SJCRH30 (cell line): ENCODE data around the gene SMYD3. TPM values are rescaled to one million over a fixed set of nuclear protein-coding genes. Genes with fewer than 3 reads are reported as not detected.
A peak's percentile ranks its signal among the peaks of the same experiment; 100 is the strongest.
"Not testable (repeated sequence)": the region's sequence is repeated elsewhere in the genome, so short reads cannot be mapped to it uniquely, and the experiment has no call there.

Source experiments
- DNase-seq, 2 experiments: peaks; one replicate each; pipeline ENCODE4 v3.0.0-alpha.2; 2015 to 2020
- H3K27ac ChIP-seq: fragments of 250-450 bp; sonication (Bioruptor Pico); 2 replicates; pipeline ENCODE4 v1.5.1; 2020; ENCODE audit warnings: mild to moderate bottlenecking, moderate library complexity
- H3K27me3 ChIP-seq: fragments of 250-450 bp; sonication (Bioruptor Pico); 2 replicates; pipeline ENCODE4 v1.5.1; 2020; ENCODE audit warnings: mild to moderate bottlenecking, moderate library complexity
- H3K36me3 ChIP-seq: fragments of 250-450 bp; sonication (Bioruptor Pico); 2 replicates; pipeline ENCODE4 v1.5.1; 2020; ENCODE audit warnings: mild to moderate bottlenecking, moderate library complexity
- H3K4me1 ChIP-seq: fragments of 250-450 bp; sonication (Bioruptor Pico); 2 replicates; pipeline ENCODE4 v1.5.1; 2020; ENCODE audit warnings: mild to moderate bottlenecking, moderate library complexity
- H3K4me3 ChIP-seq: fragments of 250-450 bp; sonication (Bioruptor Pico); 2 replicates; pipeline ENCODE4 v1.5.1; 2020; ENCODE audit warnings: mild to moderate bottlenecking, moderate library complexity
- H3K9me3 ChIP-seq: fragments of 250-450 bp; sonication (Bioruptor Pico); replicated peaks from 2 replicates; pipeline ENCODE4 v1.5.1; 2020; ENCODE audit warnings: mild to moderate bottlenecking, moderate library complexity
- total RNA-seq: library from RNA; depleted of rRNA; stranded (reverse); fragments of >200 nt; shearing (Covaris generic); gene quantifications from 2 replicates; pipeline ENCODE4 v1.2.3, GENCODE V29; 2014

SMYD3 gene
- total RNA-seq, 1 experiment from 2014 or later = 18.1 TPM

- Histone ChIP-seq H3K36me3 (no peaks in the 10 kb centered on the region), H3K27me3 (no peaks in the 10 kb centered on the region)
- DNase-seq = no peak
Measured at GRCh38 chr1:246039584-246039983, 467.5 kb downstream of the SMYD3 start.

GRCh38 chr1:246037832-246038231 is 469.2 kb downstream of the SMYD3 start:
- Histone ChIP-seq H3K4me3 (no peak overlapping the region), H3K9me3 (no peaks in the 10 kb centered on the region), H3K27ac (no peak overlapping the region), H3K4me1 (peaks cover 3% of the 10 kb centered on the region; the same call in 1 of the 2 replicates), H3K36me3 (no peaks in the 10 kb centered on the region), H3K27me3 (no peaks in the 10 kb centered on the region)
- no peak for DNase-seq

More at GRCh38 chr1:246039584-246039983, 467.5 kb downstream of the SMYD3 start:
- H3K4me3 ChIP-seq = no peak overlapping the region
- no peak overlapping the region for H3K27ac ChIP-seq
- peaks cover 3% of the 10 kb centered on the region; the same call in 1 of the 2 replicates for H3K4me1 ChIP-seq
- no peaks in the 10 kb centered on the region for H3K9me3 ChIP-seq

GRCh38 chr1:246036175-246036574 is 470.9 kb downstream of the SMYD3 start:
- Histone ChIP-seq H3K4me1 (peaks cover 3% of the 10 kb centered on the region; the same call in 1 of the 2 replicates), H3K36me3 (no peaks in the 10 kb centered on the region), H3K4me3 (no peak overlapping the region), H3K27ac (no peak overlapping the region), H3K9me3 (no peaks in the 10 kb centered on the region), H3K27me3 (no peaks in the 10 kb centered on the region)
- no peak for DNase-seq

- H3K4me3 ChIP-seq = peak overlapping the region; percentile 54
- no peaks in the 10 kb centered on the region for H3K9me3 ChIP-seq
- no peaks in the 10 kb centered on the region for H3K36me3 ChIP-seq
- peak overlapping the region; percentile 71 for H3K27ac ChIP-seq
- H3K4me1 ChIP-seq = peaks cover 3% of the 10 kb centered on the region; the same call in 1 of the 2 replicates
- no peaks in the 10 kb centered on the region for H3K27me3 ChIP-seq
- DNase-seq = peak; percentile 51 to 72
Measured at GRCh38 chr1:246035060-246035541, 472.0 kb downstream of the SMYD3 start.

GRCh38 chr1:246034630-246035029 is 472.4 kb downstream of the SMYD3 start:
- Histone ChIP-seq H3K27ac (peak overlapping the region; percentile 71), H3K4me3 (peak overlapping the region; percentile 54), H3K9me3 (no peaks in the 10 kb centered on the region), H3K36me3 (no peaks in the 10 kb centered on the region), H3K27me3 (no peaks in the 10 kb centered on the region), H3K4me1 (peaks cover 3% of the 10 kb centered on the region; the same call in 1 of the 2 replicates)
- no peak for DNase-seq

GRCh38 chr1:246032984-246033383 is 474.1 kb downstream of the SMYD3 start:
- DNase-seq = no peak
- no peak overlapping the region for H3K27ac ChIP-seq
- no peaks in the 10 kb centered on the region for H3K27me3 ChIP-seq
- no peak overlapping the region for H3K4me3 ChIP-seq
- H3K36me3 ChIP-seq = no peaks in the 10 kb centered on the region
- H3K4me1 ChIP-seq = peaks cover 3% of the 10 kb centered on the region; the same call in 1 of the 2 replicates
- H3K9me3 ChIP-seq = no peaks in the 10 kb centered on the region

GRCh38 chr1:246032031-246032551 is 475.0 kb downstream of the SMYD3 start:
- H3K27me3 ChIP-seq = no peaks in the 10 kb centered on the region
- H3K9me3 ChIP-seq = no peaks in the 10 kb centered on the region
- no peak for DNase-seq
- H3K36me3 ChIP-seq = no peaks in the 10 kb centered on the region
- no peak overlapping the region for H3K4me3 ChIP-seq
- no peak overlapping the region for H3K27ac ChIP-seq
- H3K4me1 ChIP-seq = peaks cover 3% of the 10 kb centered on the region; the same call in 1 of the 2 replicates

- Histone ChIP-seq H3K27ac (no peak overlapping the region), H3K4me1 (no peaks in the 10 kb centered on the region), H3K4me3 (no peak overlapping the region), H3K9me3 (0 out of 2 replicates have a peak, but pooled peaks cover 3% of the 10 kb centered on the region), H3K27me3 (no peaks in the 10 kb centered on the region), H3K36me3 (no peaks in the 10 kb centered on the region)
- DNase-seq = no peak
Measured at GRCh38 chr1:246029616-246030015, 477.5 kb downstream of the SMYD3 start.

GRCh38 chr1:246024118-246024517 is 483.0 kb downstream of the SMYD3 start:
- H3K27me3 ChIP-seq, DNase-seq: not testable (repeated sequence)

GRCh38 chr1:246020211-246020954 is 486.7 kb downstream of the SMYD3 start:
- DNase-seq = no peak
- Histone ChIP-seq H3K9me3 (no peaks in the 10 kb centered on the region), H3K27me3 (no peaks in the 10 kb centered on the region), H3K27ac (no peak overlapping the region), H3K4me3 (no peak overlapping the region), H3K36me3 (no peaks in the 10 kb centered on the region), H3K4me1 (no peaks in the 10 kb centered on the region)

More at GRCh38 chr1:246024118-246024517, 483.0 kb downstream of the SMYD3 start:
- H3K36me3 ChIP-seq, H3K4me3 ChIP-seq, H3K27ac ChIP-seq, H3K9me3 ChIP-seq, H3K4me1 ChIP-seq: not testable (repeated sequence)

GRCh38 chr1:246018146-246018545 is 488.9 kb downstream of the SMYD3 start:
- Histone ChIP-seq H3K36me3 (no peaks in the 10 kb centered on the region), H3K27me3 (no peaks in the 10 kb centered on the region), H3K27ac (no peak overlapping the region), H3K4me3 (no peak overlapping the region), H3K4me1 (no peaks in the 10 kb centered on the region), H3K9me3 (no peaks in the 10 kb centered on the region)
- DNase-seq = no peak

GRCh38 chr1:246012341-246012740 is 494.7 kb downstream of the SMYD3 start:
- Histone ChIP-seq H3K4me1 (no peaks in the 10 kb centered on the region), H3K36me3 (no peaks in the 10 kb centered on the region), H3K27ac (no peak overlapping the region), H3K9me3 (no peaks in the 10 kb centered on the region), H3K27me3 (no peaks in the 10 kb centered on the region), H3K4me3 (no peak overlapping the region)
- peak in 1 of 2 experiments; percentile 58 for DNase-seq

- H3K4me3 ChIP-seq = no peak overlapping the region
- H3K27ac ChIP-seq = no peak overlapping the region
- H3K4me1 ChIP-seq = peaks cover 2% of the 10 kb centered on the region; the same call in 1 of the 2 replicates
- no peaks in the 10 kb centered on the region for H3K27me3 ChIP-seq
- H3K36me3 ChIP-seq = no peaks in the 10 kb centered on the region
- no peaks in the 10 kb centered on the region for H3K9me3 ChIP-seq
- DNase-seq = no peak
Measured at GRCh38 chr1:246010386-246010785, 496.7 kb downstream of the SMYD3 start.

- DNase-seq = no peak
- peaks cover 13% of the 10 kb centered on the region for H3K4me1 ChIP-seq
- no peaks in the 10 kb centered on the region for H3K27me3 ChIP-seq
- no peaks in the 10 kb centered on the region for H3K9me3 ChIP-seq
- H3K4me3 ChIP-seq = no peak overlapping the region
- no peaks in the 10 kb centered on the region for H3K36me3 ChIP-seq
- no peak overlapping the region for H3K27ac ChIP-seq
Measured at GRCh38 chr1:246008363-246008831, 498.7 kb downstream of the SMYD3 start.

- DNase-seq = peak in 1 of 2 experiments; percentile 33
- H3K36me3 ChIP-seq = no peaks in the 10 kb centered on the region
- peaks cover 23% of the 10 kb centered on the region for H3K4me1 ChIP-seq
- no peak overlapping the region for H3K27ac ChIP-seq
- H3K27me3 ChIP-seq = no peaks in the 10 kb centered on the region
- no peaks in the 10 kb centered on the region for H3K9me3 ChIP-seq
- no peak overlapping the region for H3K4me3 ChIP-seq
Measured at GRCh38 chr1:246005067-246005466, 502.0 kb downstream of the SMYD3 start.
